ENCODE results near the gene MATCAP1.

DNA sequence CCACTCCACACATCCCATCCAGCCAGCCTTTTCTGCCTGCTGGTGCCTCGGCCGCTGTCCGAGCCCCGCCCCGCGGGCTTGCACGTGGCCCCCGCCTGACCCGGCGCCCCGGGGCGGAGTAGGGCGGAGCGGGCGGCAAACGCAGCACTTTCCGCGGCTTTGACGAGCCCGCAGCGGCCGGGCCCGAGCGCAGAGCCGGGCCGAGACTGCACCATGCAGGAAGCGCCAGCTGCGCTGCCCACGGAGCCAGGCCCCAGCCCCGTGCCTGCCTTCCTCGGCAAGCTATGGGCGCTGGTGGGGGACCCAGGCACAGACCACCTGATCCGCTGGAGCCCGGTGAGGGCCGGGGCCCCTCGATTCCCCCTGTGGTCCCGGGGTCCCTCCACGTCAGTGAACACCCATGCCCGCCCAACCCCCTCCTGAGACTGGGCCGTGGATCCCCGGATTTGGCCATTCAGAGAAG lies 19.1 kb downstream of the MATCAP1 start, which contains the start of gene HSF4:
- TF ChIP-seq, protein P1, sequence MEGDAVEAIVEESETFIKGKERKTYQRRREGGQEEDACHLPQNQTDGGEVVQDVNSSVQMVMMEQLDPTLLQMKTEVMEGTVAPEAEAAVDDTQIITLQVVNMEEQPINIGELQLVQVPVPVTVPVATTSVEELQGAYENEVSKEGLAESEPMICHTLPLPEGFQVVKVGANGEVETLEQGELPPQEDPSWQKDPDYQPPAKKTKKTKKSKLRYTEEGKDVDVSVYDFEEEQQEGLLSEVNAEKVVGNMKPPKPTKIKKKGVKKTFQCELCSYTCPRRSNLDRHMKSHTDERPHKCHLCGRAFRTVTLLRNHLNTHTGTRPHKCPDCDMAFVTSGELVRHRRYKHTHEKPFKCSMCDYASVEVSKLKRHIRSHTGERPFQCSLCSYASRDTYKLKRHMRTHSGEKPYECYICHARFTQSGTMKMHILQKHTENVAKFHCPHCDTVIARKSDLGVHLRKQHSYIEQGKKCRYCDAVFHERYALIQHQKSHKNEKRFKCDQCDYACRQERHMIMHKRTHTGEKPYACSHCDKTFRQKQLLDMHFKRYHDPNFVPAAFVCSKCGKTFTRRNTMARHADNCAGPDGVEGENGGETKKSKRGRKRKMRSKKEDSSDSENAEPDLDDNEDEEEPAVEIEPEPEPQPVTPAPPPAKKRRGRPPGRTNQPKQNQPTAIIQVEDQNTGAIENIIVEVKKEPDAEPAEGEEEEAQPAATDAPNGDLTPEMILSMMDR (IDR thresholded peaks at IDR 0.05) = no peak
- peak; percentile 77 for TF ChIP-seq POLR2A (IDR thresholded peaks at IDR 0.05)
